ENCODE data around the gene ARAF. TPM values are rescaled to one million over a fixed set of nuclear protein-coding genes. Genes with fewer than 3 reads are reported as not detected.

Gene ARAF
- total and polyA plus RNA-seq, 2 of the 13 experiments (the other 11 are each of a cell fraction or from before 2014, with no cell fraction given), result 18.0 to 33.1 TPM

- TF ChIP-seq ZNF646 (CRISPR knock-in tag; IDR thresholded peaks at IDR 0.05), result no peak
- no peak for TF ChIP-seq ZNF230 (CRISPR knock-in tag; IDR thresholded peaks at IDR 0.05)
- peak; percentile 65; the same call in 1 of the 2 replicates for TF ChIP-seq ZNF780A (CRISPR knock-in tag; IDR thresholded peaks at IDR 0.05)
- TF ChIP-seq TRAFD1 (CRISPR knock-in tag; IDR thresholded peaks at IDR 0.05; ENCODE audit: borderline replicate concordance), result no peak
- TF ChIP-seq ZNF382 (CRISPR knock-in tag; IDR thresholded peaks at IDR 0.05; ENCODE audit: borderline replicate concordance), result no peak
- TF ChIP-seq ATF7 (IDR thresholded peaks at IDR 0.05), result peak; percentile 53; the same call in 1 of the 2 replicates
- peak; percentile 90 for TF ChIP-seq ATF7 (CRISPR knock-in tag; IDR thresholded peaks at IDR 0.05)
- no peak; the same call in 1 of the 2 replicates for TF ChIP-seq TBX2 (CRISPR knock-in tag; IDR thresholded peaks at IDR 0.05; ENCODE audit: borderline replicate concordance)
- no peak for TF ChIP-seq FOXP4 (CRISPR knock-in tag; IDR thresholded peaks at IDR 0.05)
- 0 out of 2 replicates have a peak, but pooled peaks have one; percentile 36 for TF ChIP-seq ZSCAN25 (CRISPR knock-in tag; IDR thresholded peaks at IDR 0.05)
- TF ChIP-seq TRIM22 (IDR thresholded peaks at IDR 0.05), result no peak
- TF ChIP-seq U2AF2 (IDR thresholded peaks at IDR 0.05; ENCODE audit: low read depth, low read length), result no peak
- TF ChIP-seq HNRNPK (IDR thresholded peaks at IDR 0.05; ENCODE audit: low read depth, low read length, poor library complexity, severe bottlenecking), result peak; percentile 71
- TF ChIP-seq CBX1 (IDR thresholded peaks at IDR 0.05; ENCODE audit: low read depth), result no peak
- no peak for TF ChIP-seq ZMAT5 (CRISPR knock-in tag; IDR thresholded peaks at IDR 0.05; ENCODE audit: borderline replicate concordance, low read depth)
- 0 out of 2 replicates have a peak, but pooled peaks have one; percentile 58 for TF ChIP-seq ZNF792 (CRISPR knock-in tag; IDR thresholded peaks at IDR 0.05)
- peak; percentile 35; the same call in 1 of the 2 replicates for TF ChIP-seq ZNF367 (CRISPR knock-in tag; IDR thresholded peaks at IDR 0.05; ENCODE audit: borderline replicate concordance)
Measured at GRCh38 chrX:47619486-47620302, 58.7 kb downstream of the ARAF start, which contains the start of gene SYN1 (continued).
